Mesendoderm (in vitro differentiated cells): ENCODE results near the gene SERPINA3.

Experiments used
- DNase-seq: peaks from one replicate; pipeline ENCODE4 v3.0.0; 2013
- H2AK5ac ChIP-seq: 2 replicates; pipeline ENCODE4 v1.6.1; 2013; ENCODE audit warnings: low read length, inconsistent platforms
- H2BK120ac ChIP-seq: 2 replicates; pipeline ENCODE4 v1.6.1; 2013; ENCODE audit warnings: low read depth, mild to moderate bottlenecking, low read length, moderate library complexity, mixed read lengths
- H2BK15ac ChIP-seq: replicated peaks from 2 replicates; pipeline ENCODE4 v1.6.1; 2013; ENCODE audit warnings: low read depth, mild to moderate bottlenecking, moderate library complexity
- H2BK5ac ChIP-seq: 2 replicates; pipeline ENCODE4 v1.6.1; 2013; ENCODE audit warnings: low read length, inconsistent platforms
- H3K18ac ChIP-seq: 2 replicates; pipeline ENCODE4 v1.6.1; 2013; ENCODE audit warnings: mild to moderate bottlenecking, low read length, mixed read lengths
- H3K23ac ChIP-seq: one replicate; pipeline ENCODE4 v1.6.1; 2013; ENCODE audit warnings: low read length
- H3K27ac ChIP-seq: 2 replicates; pipeline ENCODE4 v1.5.1; 2013; ENCODE audit warnings: low read depth, mild to moderate bottlenecking, inconsistent platforms, low read length, moderate library complexity
- H3K27me3 ChIP-seq: 2 replicates; pipeline ENCODE4 v1.6.1; 2013; ENCODE audit warnings: low read length, control low read depth, mild to moderate bottlenecking, inconsistent platforms; ENCODE audit not compliant: insufficient read depth, poor library complexity
- H3K36me3 ChIP-seq: 2 replicates; pipeline ENCODE4 v1.6.1; 2013; ENCODE audit warnings: low read length, inconsistent platforms; ENCODE audit not compliant: control insufficient read depth, insufficient read depth
- H3K4ac ChIP-seq: one replicate; pipeline ENCODE4 v1.6.1; 2013; ENCODE audit warnings: low read depth, mild to moderate bottlenecking, low read length, moderate library complexity
- H3K4me1 ChIP-seq: 2 replicates; pipeline ENCODE4 v1.6.1; 2013; ENCODE audit warnings: low read depth, low read length, inconsistent platforms; ENCODE audit not compliant: control insufficient read depth
- H3K4me2 ChIP-seq: 2 replicates; pipeline ENCODE4 v1.6.1; 2013; ENCODE audit warnings: low read length
- H3K4me3 ChIP-seq: 2 replicates; pipeline ENCODE4 v1.5.1; 2013; ENCODE audit warnings: mild to moderate bottlenecking, low read length
- H3K56ac ChIP-seq: one replicate; pipeline ENCODE4 v1.6.1; 2013; ENCODE audit warnings: low read length
- H3K79me1 ChIP-seq: 2 replicates; pipeline ENCODE4 v1.6.1; 2013; ENCODE audit warnings: low read length, inconsistent platforms
- H3K79me2 ChIP-seq: 2 replicates; pipeline ENCODE4 v1.6.1; 2013; ENCODE audit warnings: mild to moderate bottlenecking, low read length; ENCODE audit not compliant: control insufficient read depth, insufficient read depth
- H3K9ac ChIP-seq: 2 replicates; pipeline ENCODE4 v1.6.1; 2013; ENCODE audit warnings: low read length, inconsistent platforms
- H4K5ac ChIP-seq: one replicate; pipeline ENCODE4 v1.6.1; 2013; ENCODE audit warnings: low read length
- H4K8ac ChIP-seq: one replicate; pipeline ENCODE4 v1.6.1; 2013; ENCODE audit warnings: low read depth, mild to moderate bottlenecking, control low read depth, low read length, moderate library complexity
- WGBS: extraction: QIAGEN DNeasy Blood & Tissue Kit; methylation state at CpG from one replicate; pipeline ENCODE4 v1.1.7; 2013; ENCODE audit warnings: low lambda C conversion rate, missing lambda C conversion rate; ENCODE audit not compliant: insufficient coverage; ENCODE audit errors: extremely low coverage; 5-methylcytosine and 5-hydroxymethylcytosine counted together

Gene SERPINA3

GRCh38 chr14:94665121-94665520, 52.9 kb downstream of the SERPINA3 start:
- H3K4ac ChIP-seq = no peak overlapping the region
- H3K79me2 ChIP-seq = no peaks in the 10 kb centered on the region
- H3K79me1 ChIP-seq = no peaks in the 10 kb centered on the region
- DNase-seq = no peak
- H3K4me3 ChIP-seq = no peak overlapping the region
- no peak overlapping the region for H4K8ac ChIP-seq
- no peak overlapping the region for H3K23ac ChIP-seq
- H3K9ac ChIP-seq = no peak overlapping the region
- no peak overlapping the region for H4K5ac ChIP-seq
- H2BK5ac ChIP-seq = no peak overlapping the region
- no peak overlapping the region for H3K4me2 ChIP-seq
- H3K36me3 ChIP-seq = no peaks in the 10 kb centered on the region
- no peak overlapping the region for H3K56ac ChIP-seq
- no peak overlapping the region for H3K18ac ChIP-seq
- no peak overlapping the region for H2AK5ac ChIP-seq
- H3K27me3 ChIP-seq = no peaks in the 10 kb centered on the region
- no peak overlapping the region for H2BK15ac ChIP-seq
- WGBS = no CpG with 5 or more reads among the region's 4 CpGs
- no peaks in the 10 kb centered on the region for H3K4me1 ChIP-seq
- H2BK120ac ChIP-seq = no peak overlapping the region
- no peak overlapping the region for H3K27ac ChIP-seq

GRCh38 chr14:94665544-94665943, 53.4 kb downstream of the SERPINA3 start:
- no peak overlapping the region for H3K4ac ChIP-seq
- no peak overlapping the region for H3K18ac ChIP-seq
- H2BK15ac ChIP-seq = no peak overlapping the region
- no peaks in the 10 kb centered on the region for H3K27me3 ChIP-seq
- H3K9ac ChIP-seq = no peak overlapping the region
- H3K23ac ChIP-seq = no peak overlapping the region
- no peak overlapping the region for H2BK120ac ChIP-seq
- no peaks in the 10 kb centered on the region for H3K79me2 ChIP-seq
- no peaks in the 10 kb centered on the region for H3K36me3 ChIP-seq
- H3K4me1 ChIP-seq = no peaks in the 10 kb centered on the region
- H4K8ac ChIP-seq = no peak overlapping the region
- no peaks in the 10 kb centered on the region for H3K79me1 ChIP-seq
- no peak overlapping the region for H2BK5ac ChIP-seq
- no peak overlapping the region for H3K56ac ChIP-seq
- no peak overlapping the region for H4K5ac ChIP-seq
- no peak overlapping the region for H3K4me3 ChIP-seq
- H3K4me2 ChIP-seq = no peak overlapping the region
- no peak overlapping the region for H3K27ac ChIP-seq
- WGBS = 100% methylated on average over 1 of the region's 2 CpGs
- DNase-seq = no peak
- no peak overlapping the region for H2AK5ac ChIP-seq

GRCh38 chr14:94670692-94671285, 58.6 kb downstream of the SERPINA3 start:
- no peak overlapping the region for H3K18ac ChIP-seq
- no peak overlapping the region for H3K4me3 ChIP-seq
- no peak overlapping the region for H2BK15ac ChIP-seq
- no peaks in the 10 kb centered on the region for H3K36me3 ChIP-seq
- H2BK120ac ChIP-seq = no peak overlapping the region
- H4K8ac ChIP-seq = no peak overlapping the region
- H2BK5ac ChIP-seq = no peak overlapping the region
- no peaks in the 10 kb centered on the region for H3K4me1 ChIP-seq
- no peaks in the 10 kb centered on the region for H3K79me1 ChIP-seq
- no peak overlapping the region for H3K56ac ChIP-seq
- H3K23ac ChIP-seq = no peak overlapping the region
- H2AK5ac ChIP-seq = no peak overlapping the region
- no peaks in the 10 kb centered on the region for H3K27me3 ChIP-seq
- no peak overlapping the region for H3K4me2 ChIP-seq
- no peak overlapping the region for H3K9ac ChIP-seq
- no CpG with 5 or more reads among the region's 11 CpGs for WGBS
- no peaks in the 10 kb centered on the region for H3K79me2 ChIP-seq
- H3K4ac ChIP-seq = no peak overlapping the region
- no peak overlapping the region for H4K5ac ChIP-seq
- no peak for DNase-seq
- no peak overlapping the region for H3K27ac ChIP-seq

- H3K56ac ChIP-seq = no peak overlapping the region
- H3K4me1 ChIP-seq = no peaks in the 10 kb centered on the region
- no peak overlapping the region for H3K18ac ChIP-seq
- H3K4me3 ChIP-seq = no peak overlapping the region
- no CpG with 5 or more reads among the region's 7 CpGs for WGBS
- H4K8ac ChIP-seq = no peak overlapping the region
- H3K27me3 ChIP-seq = no peaks in the 10 kb centered on the region
- no peak overlapping the region for H2BK5ac ChIP-seq
- H3K4ac ChIP-seq = no peak overlapping the region
- no peaks in the 10 kb centered on the region for H3K79me2 ChIP-seq
- peak; percentile 21 for DNase-seq
- H4K5ac ChIP-seq = no peak overlapping the region
- no peak overlapping the region for H3K9ac ChIP-seq
- no peak overlapping the region for H3K27ac ChIP-seq
- H2AK5ac ChIP-seq = no peak overlapping the region
- no peak overlapping the region for H3K4me2 ChIP-seq
- H3K79me1 ChIP-seq = no peaks in the 10 kb centered on the region
- H2BK15ac ChIP-seq = no peak overlapping the region
- no peak overlapping the region for H2BK120ac ChIP-seq
- no peaks in the 10 kb centered on the region for H3K36me3 ChIP-seq
- H3K23ac ChIP-seq = no peak overlapping the region
Measured at GRCh38 chr14:94671870-94672444, 59.8 kb downstream of the SERPINA3 start.

GRCh38 chr14:94673071-94673470, 60.9 kb downstream of the SERPINA3 start:
- Histone ChIP-seq H2BK15ac (no peak overlapping the region), H3K23ac (no peak overlapping the region), H3K27me3 (no peaks in the 10 kb centered on the region), H2AK5ac (no peak overlapping the region), H3K4me2 (no peak overlapping the region), H3K27ac (no peak overlapping the region), H3K9ac (no peak overlapping the region), H3K18ac (no peak overlapping the region), H3K4me1 (no peaks in the 10 kb centered on the region), H2BK5ac (no peak overlapping the region), H4K8ac (no peak overlapping the region), H3K79me1 (no peaks in the 10 kb centered on the region), H3K36me3 (no peaks in the 10 kb centered on the region), H3K56ac (no peak overlapping the region), H3K4me3 (no peak overlapping the region), H3K79me2 (no peaks in the 10 kb centered on the region), H3K4ac (no peak overlapping the region), H2BK120ac (no peak overlapping the region), H4K5ac (no peak overlapping the region)
- DNase-seq = no peak
- WGBS = no CpG with 5 or more reads among the region's 7 CpGs
